Mesendoderm (in vitro differentiated cells): ENCODE data around the gene SETSIP.

Source experiments
- DNase-seq: peaks from one replicate; pipeline ENCODE4 v3.0.0; 2013
- H2AK5ac ChIP-seq: 2 replicates; pipeline ENCODE4 v1.6.1; 2013; ENCODE audit warnings: low read length, inconsistent platforms
- H2BK120ac ChIP-seq: 2 replicates; pipeline ENCODE4 v1.6.1; 2013; ENCODE audit warnings: low read depth, mild to moderate bottlenecking, low read length, moderate library complexity, mixed read lengths
- H2BK15ac ChIP-seq: replicated peaks from 2 replicates; pipeline ENCODE4 v1.6.1; 2013; ENCODE audit warnings: low read depth, mild to moderate bottlenecking, moderate library complexity
- H2BK5ac ChIP-seq: 2 replicates; pipeline ENCODE4 v1.6.1; 2013; ENCODE audit warnings: low read length, inconsistent platforms
- H3K18ac ChIP-seq: 2 replicates; pipeline ENCODE4 v1.6.1; 2013; ENCODE audit warnings: mild to moderate bottlenecking, low read length, mixed read lengths
- H3K23ac ChIP-seq: one replicate; pipeline ENCODE4 v1.6.1; 2013; ENCODE audit warnings: low read length
- H3K27ac ChIP-seq: 2 replicates; pipeline ENCODE4 v1.5.1; 2013; ENCODE audit warnings: low read depth, mild to moderate bottlenecking, inconsistent platforms, low read length, moderate library complexity
- H3K27me3 ChIP-seq: 2 replicates; pipeline ENCODE4 v1.6.1; 2013; ENCODE audit warnings: low read length, control low read depth, mild to moderate bottlenecking, inconsistent platforms; ENCODE audit not compliant: insufficient read depth, poor library complexity
- H3K36me3 ChIP-seq: 2 replicates; pipeline ENCODE4 v1.6.1; 2013; ENCODE audit warnings: low read length, inconsistent platforms; ENCODE audit not compliant: control insufficient read depth, insufficient read depth
- H3K4ac ChIP-seq: one replicate; pipeline ENCODE4 v1.6.1; 2013; ENCODE audit warnings: low read depth, mild to moderate bottlenecking, low read length, moderate library complexity
- H3K4me1 ChIP-seq: 2 replicates; pipeline ENCODE4 v1.6.1; 2013; ENCODE audit warnings: low read depth, low read length, inconsistent platforms; ENCODE audit not compliant: control insufficient read depth
- H3K4me2 ChIP-seq: 2 replicates; pipeline ENCODE4 v1.6.1; 2013; ENCODE audit warnings: low read length
- H3K4me3 ChIP-seq: 2 replicates; pipeline ENCODE4 v1.5.1; 2013; ENCODE audit warnings: mild to moderate bottlenecking, low read length
- H3K56ac ChIP-seq: one replicate; pipeline ENCODE4 v1.6.1; 2013; ENCODE audit warnings: low read length
- H3K79me1 ChIP-seq: 2 replicates; pipeline ENCODE4 v1.6.1; 2013; ENCODE audit warnings: low read length, inconsistent platforms
- H3K79me2 ChIP-seq: 2 replicates; pipeline ENCODE4 v1.6.1; 2013; ENCODE audit warnings: mild to moderate bottlenecking, low read length; ENCODE audit not compliant: control insufficient read depth, insufficient read depth
- H3K9ac ChIP-seq: 2 replicates; pipeline ENCODE4 v1.6.1; 2013; ENCODE audit warnings: low read length, inconsistent platforms
- H4K5ac ChIP-seq: one replicate; pipeline ENCODE4 v1.6.1; 2013; ENCODE audit warnings: low read length
- H4K8ac ChIP-seq: one replicate; pipeline ENCODE4 v1.6.1; 2013; ENCODE audit warnings: low read depth, mild to moderate bottlenecking, control low read depth, low read length, moderate library complexity
- WGBS: extraction: QIAGEN DNeasy Blood & Tissue Kit; methylation state at CpG from one replicate; pipeline ENCODE4 v1.1.7; 2013; ENCODE audit warnings: low lambda C conversion rate, missing lambda C conversion rate; ENCODE audit not compliant: insufficient coverage; ENCODE audit errors: extremely low coverage; 5-methylcytosine and 5-hydroxymethylcytosine counted together

SETSIP gene

DNA sequence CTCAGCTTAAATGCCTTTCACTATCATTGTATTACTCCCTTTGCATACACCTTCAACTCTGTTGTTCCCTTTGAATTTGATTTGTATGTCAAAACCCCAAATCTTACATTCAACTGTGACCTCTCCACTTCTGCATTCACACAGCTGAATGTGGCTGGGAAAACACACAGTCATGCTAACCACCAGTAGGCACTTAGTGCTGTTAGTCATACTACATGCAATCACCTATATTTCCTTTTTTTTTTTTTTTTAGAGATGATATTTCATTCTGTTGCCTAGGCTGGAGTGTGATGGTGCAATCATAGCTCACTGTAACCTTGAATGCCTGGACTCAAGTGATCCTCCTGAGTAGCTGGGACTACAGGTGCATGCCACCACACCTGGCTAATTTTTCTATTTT, 21.1 kb upstream of the SETSIP start:
- H2BK15ac ChIP-seq, result no peak overlapping the region
- no peak overlapping the region for H4K8ac ChIP-seq
- no peaks in the 10 kb centered on the region for H3K4me1 ChIP-seq
- no peak overlapping the region for H3K23ac ChIP-seq
- no peak overlapping the region for H2BK5ac ChIP-seq
- H3K79me1 ChIP-seq, result no peaks in the 10 kb centered on the region
- H3K9ac ChIP-seq, result no peak overlapping the region
- no peak overlapping the region for H3K4me3 ChIP-seq
- no peak for DNase-seq
- no peak overlapping the region for H3K27ac ChIP-seq
- no peak overlapping the region for H2BK120ac ChIP-seq
- H3K56ac ChIP-seq, result no peak overlapping the region
- H4K5ac ChIP-seq, result no peak overlapping the region
- no peak overlapping the region for H3K4me2 ChIP-seq
- H3K27me3 ChIP-seq, result no peaks in the 10 kb centered on the region
- H2AK5ac ChIP-seq, result no peak overlapping the region
- no peak overlapping the region for H3K4ac ChIP-seq
- no peak overlapping the region for H3K18ac ChIP-seq
- no peaks in the 10 kb centered on the region for H3K79me2 ChIP-seq
- no peaks in the 10 kb centered on the region for H3K36me3 ChIP-seq

DNA sequence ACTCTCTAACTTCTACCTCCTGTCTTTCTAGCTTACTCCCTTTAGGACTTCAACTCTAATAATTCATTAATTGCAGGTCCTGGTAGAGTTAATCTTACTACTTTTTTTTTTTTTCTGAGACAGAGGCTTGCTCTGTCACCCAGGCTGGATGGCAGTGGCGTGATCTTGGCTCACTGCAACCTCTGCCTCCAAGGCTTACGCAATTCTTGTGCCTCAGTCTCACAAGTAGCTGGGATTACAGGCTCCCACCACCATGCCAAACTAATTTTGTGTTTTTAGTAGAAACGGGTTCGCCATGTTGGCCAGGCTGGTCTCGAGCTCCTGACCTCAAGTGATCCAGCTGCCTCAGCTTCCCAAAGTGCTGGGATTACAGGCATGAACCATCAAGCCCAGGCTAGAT, 20.7 kb upstream of the SETSIP start:
- H3K4me3 ChIP-seq, result no peak overlapping the region
- H3K18ac ChIP-seq, result no peak overlapping the region
- no peak overlapping the region for H2BK15ac ChIP-seq
- H2AK5ac ChIP-seq, result no peak overlapping the region
- no peak overlapping the region for H3K9ac ChIP-seq
- no peaks in the 10 kb centered on the region for H3K4me1 ChIP-seq
- no peak overlapping the region for H3K4me2 ChIP-seq
- H2BK5ac ChIP-seq, result no peak overlapping the region
- H3K27ac ChIP-seq, result no peak overlapping the region
- H3K4ac ChIP-seq, result no peak overlapping the region
- no peak overlapping the region for H4K5ac ChIP-seq
- DNase-seq, result no peak
- no CpG with 5 or more reads among the region's 5 CpGs for WGBS
- H3K79me2 ChIP-seq, result no peaks in the 10 kb centered on the region
- H3K27me3 ChIP-seq, result no peaks in the 10 kb centered on the region
- no peak overlapping the region for H3K23ac ChIP-seq
- no peak overlapping the region for H3K56ac ChIP-seq
- no peak overlapping the region for H2BK120ac ChIP-seq
- no peaks in the 10 kb centered on the region for H3K79me1 ChIP-seq
- no peak overlapping the region for H4K8ac ChIP-seq
- no peaks in the 10 kb centered on the region for H3K36me3 ChIP-seq

DNA sequence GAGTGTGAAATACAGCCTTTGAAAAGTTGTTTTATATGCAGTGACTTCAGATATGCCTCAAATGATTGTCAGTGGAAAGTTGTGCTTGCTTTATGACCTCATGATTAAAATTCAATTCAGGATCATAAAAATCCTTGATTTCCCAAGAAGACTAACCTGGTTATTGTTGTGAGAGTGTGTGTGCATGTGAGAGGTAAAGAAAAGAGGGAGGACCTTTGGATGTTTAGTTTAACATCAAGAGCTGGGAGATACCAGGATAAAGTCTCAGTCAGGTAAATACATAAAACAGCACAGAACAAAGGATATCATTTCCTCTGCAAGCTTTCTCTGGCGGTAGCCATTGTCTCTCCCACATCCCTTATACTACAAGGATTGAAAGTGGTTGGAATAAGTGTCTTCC, 19.4 kb upstream of the SETSIP start:
- Histone ChIP-seq H4K8ac (no peak overlapping the region), H3K9ac (no peak overlapping the region), H3K18ac (no peak overlapping the region), H3K27ac (no peak overlapping the region), H2AK5ac (no peak overlapping the region), H3K4ac (no peak overlapping the region), H3K4me2 (no peak overlapping the region), H2BK15ac (no peak overlapping the region), H3K27me3 (no peaks in the 10 kb centered on the region), H3K56ac (no peak overlapping the region), H3K4me3 (no peak overlapping the region), H3K36me3 (no peaks in the 10 kb centered on the region), H2BK120ac (no peak overlapping the region), H4K5ac (no peak overlapping the region), H2BK5ac (no peak overlapping the region), H3K79me2 (no peaks in the 10 kb centered on the region), H3K23ac (no peak overlapping the region), H3K79me1 (no peaks in the 10 kb centered on the region), H3K4me1 (no peaks in the 10 kb centered on the region)
- no CpG with 5 or more reads among the region's 1 CpG for WGBS
- no peak for DNase-seq

DNA sequence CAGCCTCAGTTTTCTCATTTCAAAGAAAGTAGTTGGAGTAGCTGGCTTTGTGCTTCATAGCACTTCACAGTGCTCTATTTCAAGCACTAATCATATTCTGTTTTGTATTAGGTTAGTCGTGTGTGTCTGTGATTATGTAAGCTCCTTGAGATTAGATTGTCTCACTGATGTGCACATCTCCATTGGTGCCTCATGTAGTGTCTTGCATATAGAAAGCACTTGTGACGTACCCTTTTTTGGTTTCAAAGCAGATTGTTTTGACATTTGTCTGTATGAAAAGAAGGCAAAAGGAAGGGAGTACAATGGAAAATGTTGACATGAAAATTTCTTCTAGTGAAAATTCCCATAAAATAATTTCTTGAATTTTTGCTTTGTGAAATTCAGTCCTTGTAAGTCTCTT, 18.9 kb upstream of the SETSIP start:
- no peak for DNase-seq
- Histone ChIP-seq H3K36me3 (no peaks in the 10 kb centered on the region), H3K79me2 (no peaks in the 10 kb centered on the region), H3K4me1 (no peaks in the 10 kb centered on the region), H2BK5ac (no peak overlapping the region), H3K27ac (no peak overlapping the region), H2BK15ac (no peak overlapping the region), H3K23ac (no peak overlapping the region), H3K79me1 (no peaks in the 10 kb centered on the region), H3K4ac (no peak overlapping the region), H2AK5ac (no peak overlapping the region), H2BK120ac (no peak overlapping the region), H4K5ac (no peak overlapping the region), H3K18ac (no peak overlapping the region), H3K56ac (no peak overlapping the region), H4K8ac (no peak overlapping the region), H3K9ac (no peak overlapping the region), H3K27me3 (no peaks in the 10 kb centered on the region), H3K4me3 (no peak overlapping the region), H3K4me2 (no peak overlapping the region)
- WGBS, result no CpG with 5 or more reads among the region's 2 CpGs

DNA sequence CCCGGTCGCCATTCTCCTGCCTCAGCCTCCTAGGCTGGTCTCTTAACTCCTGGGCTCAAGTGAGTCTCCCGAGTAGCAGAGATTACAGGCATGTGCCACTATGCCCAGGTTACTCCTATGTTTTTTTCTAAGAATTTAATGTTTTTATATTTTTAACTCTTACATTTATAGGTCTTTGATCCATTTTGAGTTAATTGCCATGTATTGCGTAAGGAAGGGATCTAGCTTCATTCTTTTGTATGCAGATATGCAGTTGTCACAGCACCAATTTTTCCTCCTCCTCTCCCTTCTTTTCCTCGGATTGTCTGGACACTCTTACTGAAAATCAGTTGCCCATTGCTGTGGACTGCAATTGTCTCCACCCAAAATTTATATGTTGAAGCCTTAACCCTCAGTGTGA, 16.4 kb upstream of the SETSIP start:
- no peaks in the 10 kb centered on the region for H3K4me1 ChIP-seq
- H2BK5ac ChIP-seq, result no peak overlapping the region
- H2BK15ac ChIP-seq, result no peak overlapping the region
- no peak overlapping the region for H4K5ac ChIP-seq
- no peak overlapping the region for H3K56ac ChIP-seq
- no peak overlapping the region for H3K4me2 ChIP-seq
- H3K9ac ChIP-seq, result no peak overlapping the region
- no peak for DNase-seq
- H4K8ac ChIP-seq, result no peak overlapping the region
- no peak overlapping the region for H3K18ac ChIP-seq
- no peaks in the 10 kb centered on the region for H3K79me2 ChIP-seq
- no peak overlapping the region for H2BK120ac ChIP-seq
- H3K79me1 ChIP-seq, result no peaks in the 10 kb centered on the region
- H3K27me3 ChIP-seq, result no peaks in the 10 kb centered on the region
- no CpG with 5 or more reads among the region's 5 CpGs for WGBS
- no peak overlapping the region for H3K23ac ChIP-seq
- H3K4me3 ChIP-seq, result no peak overlapping the region
- H2AK5ac ChIP-seq, result no peak overlapping the region
- H3K36me3 ChIP-seq, result no peaks in the 10 kb centered on the region
- no peak overlapping the region for H3K27ac ChIP-seq
- H3K4ac ChIP-seq, result no peak overlapping the region

DNA sequence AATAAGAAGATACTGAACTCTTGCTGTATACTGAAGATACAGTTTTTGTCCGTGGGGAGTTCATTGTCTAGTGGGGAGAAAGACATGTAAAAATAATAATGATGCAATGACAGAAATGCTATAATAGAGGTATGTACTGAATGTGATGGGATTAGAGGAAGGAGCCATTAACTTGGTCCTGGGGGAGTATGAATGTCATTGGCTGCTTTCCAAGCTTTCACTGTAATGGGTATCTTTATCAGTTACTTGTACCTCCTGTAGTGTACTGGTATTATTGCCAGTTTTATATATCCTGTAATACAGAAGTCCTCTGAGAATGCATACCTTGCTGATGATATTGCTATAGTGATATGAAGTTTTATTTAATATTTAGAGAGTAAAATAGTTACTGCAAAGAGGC, 12.3 kb upstream of the SETSIP start:
- H3K4ac ChIP-seq, result no peak overlapping the region
- no peak overlapping the region for H2BK120ac ChIP-seq
- no peak overlapping the region for H3K56ac ChIP-seq
- no peaks in the 10 kb centered on the region for H3K4me1 ChIP-seq
- H2BK15ac ChIP-seq, result no peak overlapping the region
- H3K9ac ChIP-seq, result no peak overlapping the region
- H4K8ac ChIP-seq, result no peak overlapping the region
- no peaks in the 10 kb centered on the region for H3K36me3 ChIP-seq
- H3K27me3 ChIP-seq, result no peaks in the 10 kb centered on the region
- H3K23ac ChIP-seq, result no peak overlapping the region
- no peak overlapping the region for H4K5ac ChIP-seq
- H3K4me3 ChIP-seq, result no peak overlapping the region
- H3K4me2 ChIP-seq, result no peak overlapping the region
- H2BK5ac ChIP-seq, result no peak overlapping the region
- H3K27ac ChIP-seq, result no peak overlapping the region
- no peak for DNase-seq
- no peaks in the 10 kb centered on the region for H3K79me1 ChIP-seq
- no peak overlapping the region for H3K18ac ChIP-seq
- no peaks in the 10 kb centered on the region for H3K79me2 ChIP-seq
- no CpG with 5 or more reads among the region's 1 CpG for WGBS
- no peak overlapping the region for H2AK5ac ChIP-seq
